GM12874 (cell line): ENCODE data around the gene RNF212.

ENCODE experiments used
- TF ChIP-seq, protein P1 (sequence below): IDR thresholded peaks from 2 replicates; pipeline ENCODE4 v1.5.1; 2011; ENCODE audit warnings: low read depth, mild to moderate bottlenecking, control low read depth, low read length, moderate library complexity; ENCODE audit not compliant: insufficient read depth

The RNF212 gene

DNA sequence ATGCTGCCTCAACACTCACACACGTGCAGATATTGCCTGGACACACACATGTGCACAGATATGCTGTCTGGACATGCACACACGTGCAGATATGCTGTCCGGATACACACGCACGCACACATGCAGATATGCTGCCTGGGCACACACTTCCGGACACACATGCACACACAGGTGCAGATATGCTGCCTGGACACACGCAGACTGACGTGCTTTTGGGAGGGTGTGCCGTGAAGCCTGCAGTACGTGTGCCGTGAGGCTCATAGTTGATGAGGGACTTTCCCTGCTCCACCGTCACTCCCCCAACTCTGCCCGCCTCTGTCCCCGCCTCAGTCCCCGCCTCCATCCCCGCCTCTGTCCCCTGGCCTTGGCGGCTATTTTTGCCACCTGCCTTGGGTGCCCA, 87.2 kb downstream of the RNF212 start:
- TF ChIP-seq, protein P1, sequence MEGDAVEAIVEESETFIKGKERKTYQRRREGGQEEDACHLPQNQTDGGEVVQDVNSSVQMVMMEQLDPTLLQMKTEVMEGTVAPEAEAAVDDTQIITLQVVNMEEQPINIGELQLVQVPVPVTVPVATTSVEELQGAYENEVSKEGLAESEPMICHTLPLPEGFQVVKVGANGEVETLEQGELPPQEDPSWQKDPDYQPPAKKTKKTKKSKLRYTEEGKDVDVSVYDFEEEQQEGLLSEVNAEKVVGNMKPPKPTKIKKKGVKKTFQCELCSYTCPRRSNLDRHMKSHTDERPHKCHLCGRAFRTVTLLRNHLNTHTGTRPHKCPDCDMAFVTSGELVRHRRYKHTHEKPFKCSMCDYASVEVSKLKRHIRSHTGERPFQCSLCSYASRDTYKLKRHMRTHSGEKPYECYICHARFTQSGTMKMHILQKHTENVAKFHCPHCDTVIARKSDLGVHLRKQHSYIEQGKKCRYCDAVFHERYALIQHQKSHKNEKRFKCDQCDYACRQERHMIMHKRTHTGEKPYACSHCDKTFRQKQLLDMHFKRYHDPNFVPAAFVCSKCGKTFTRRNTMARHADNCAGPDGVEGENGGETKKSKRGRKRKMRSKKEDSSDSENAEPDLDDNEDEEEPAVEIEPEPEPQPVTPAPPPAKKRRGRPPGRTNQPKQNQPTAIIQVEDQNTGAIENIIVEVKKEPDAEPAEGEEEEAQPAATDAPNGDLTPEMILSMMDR = no peak

- TF ChIP-seq, protein P1 = no peak
These were observed 88.3 kb downstream of the RNF212 start for GRCh38 chr4:1024882-1025545.

DNA sequence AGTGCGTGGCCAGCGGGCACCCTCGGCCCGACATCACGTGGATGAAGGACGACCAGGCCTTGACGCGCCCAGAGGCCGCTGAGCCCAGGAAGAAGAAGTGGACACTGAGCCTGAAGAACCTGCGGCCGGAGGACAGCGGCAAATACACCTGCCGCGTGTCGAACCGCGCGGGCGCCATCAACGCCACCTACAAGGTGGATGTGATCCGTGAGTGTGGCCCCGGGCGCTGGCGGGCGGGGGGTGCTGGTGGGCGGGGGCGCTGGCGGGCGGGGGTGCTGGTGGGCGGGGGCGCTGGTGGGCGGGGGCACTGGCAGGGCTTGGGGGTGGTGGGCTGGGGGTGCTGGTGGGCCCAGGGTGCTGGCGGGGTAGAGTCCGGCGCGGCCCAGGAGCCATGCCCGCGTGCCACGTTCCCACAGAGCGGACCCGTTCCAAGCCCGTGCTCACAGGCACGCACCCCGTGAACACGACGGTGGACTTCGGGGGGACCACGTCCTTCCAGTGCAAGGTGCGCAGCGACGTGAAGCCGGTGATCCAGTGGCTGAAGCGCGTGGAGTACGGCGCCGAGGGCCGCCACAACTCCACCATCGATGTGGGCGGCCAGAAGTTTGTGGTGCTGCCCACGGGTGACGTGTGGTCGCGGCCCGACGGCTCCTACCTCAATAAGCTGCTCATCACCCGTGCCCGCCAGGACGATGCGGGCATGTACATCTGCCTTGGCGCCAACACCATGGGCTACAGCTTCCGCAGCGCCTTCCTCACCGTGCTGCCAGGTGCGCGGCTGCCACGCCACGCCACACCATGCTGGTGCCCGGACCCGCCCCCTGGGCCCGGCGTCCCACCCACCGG, 89.2 kb downstream of the RNF212 start:
- TF ChIP-seq, protein P1 = no peak

DNA sequence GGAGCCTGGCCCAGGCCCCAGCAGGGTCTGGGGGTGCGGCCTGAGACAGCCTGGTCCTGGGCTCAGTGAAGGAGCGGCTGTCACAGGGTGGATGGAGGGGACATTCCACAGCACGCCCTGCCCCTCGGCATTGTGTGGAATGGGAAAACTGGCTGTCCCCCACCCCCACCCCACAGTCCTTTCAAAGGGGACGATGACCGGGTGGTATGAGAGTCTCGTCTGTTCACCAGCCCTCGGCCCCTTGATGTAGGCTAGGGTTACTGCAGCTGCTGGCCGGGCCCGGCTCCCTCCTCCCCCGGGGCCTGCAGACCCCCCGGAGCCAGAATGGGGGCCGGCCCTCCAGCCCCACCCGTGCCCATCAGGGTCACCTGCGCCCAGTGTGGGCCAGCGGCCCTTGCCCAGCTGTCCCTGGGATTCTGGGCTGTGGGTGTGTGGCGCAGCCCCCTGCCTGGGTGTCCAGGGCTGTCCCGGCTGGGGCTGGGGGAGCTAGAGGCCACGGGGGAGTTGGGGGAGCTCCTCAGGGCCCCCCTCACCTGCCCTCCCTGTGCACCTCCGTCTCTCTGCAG, 90.2 kb downstream of the RNF212 start:
- TF ChIP-seq, protein P1 = no peak

DNA sequence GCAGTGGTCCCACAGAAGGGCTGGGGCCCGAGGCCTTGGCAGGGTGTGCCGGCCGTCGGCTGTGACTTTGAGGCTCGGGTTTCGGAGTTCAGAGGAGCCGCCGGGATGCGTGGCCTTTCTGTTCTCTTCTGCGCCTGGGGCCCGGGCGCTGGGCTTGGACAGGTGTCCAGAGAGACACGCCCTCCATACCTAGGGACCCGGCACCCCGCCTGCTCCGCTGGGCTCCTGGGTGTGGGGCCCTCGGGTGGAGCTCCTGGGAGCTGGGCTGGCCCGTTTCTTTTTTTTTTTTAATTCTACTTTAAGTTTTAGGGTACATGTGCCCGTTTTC, 90.7 kb downstream of the RNF212 start:
- TF ChIP-seq, protein P1 = no peak

- TF ChIP-seq, protein P1 = no peak
These were observed 91.2 kb downstream of the RNF212 start for GRCh38 chr4:1022051-1022738.
